Esophagus muscularis mucosa (tissue), 4 donors: ENCODE data around the gene ZNF576. TPM values are rescaled to one million over a fixed set of nuclear protein-coding genes. Genes with fewer than 3 reads are reported as not detected.
A peak's percentile ranks its signal among the peaks of the same experiment; 100 is the strongest.
"Not testable (repeated sequence)": the region's sequence is repeated elsewhere in the genome, so short reads cannot be mapped to it uniquely, and the experiment has no call there.

Experiments
- DNase-seq: peaks from one replicate; pipeline ENCODE4 v3.0.0-alpha.2; 2017; ENCODE audit errors: extremely low spot score
- H3K27ac ChIP-seq, 4 donors: fragments of 200-600 bp; sonication (generic); replicated peaks in 1 of 4; 1 replicate in 3 of 4; 2 replicates in 1 of 4; pipeline ENCODE4 v1.5.1; 2016 to 2019; ENCODE audit warnings: mild to moderate bottlenecking in 1 of 4
- H3K27me3 ChIP-seq, 4 donors: fragments of 200-600 bp; sonication (generic); one replicate each; pipeline versions ENCODE4 v1.5.1 to v1.6.0; 2016 to 2019
- H3K36me3 ChIP-seq, 4 donors: fragments of 200-600 bp; sonication (generic); one replicate each; pipeline ENCODE4 v1.5.1; 2016 to 2019
- H3K4me1 ChIP-seq, 4 donors: fragments of 200-600 bp; sonication (generic); one replicate each; pipeline ENCODE4 v1.5.1; 2016 to 2019
- H3K4me3 ChIP-seq, 4 donors: fragments of 200-600 bp; sonication (generic); 1 replicate in 2 of 4; 2 replicates in 2 of 4; pipeline ENCODE4 v1.5.1; 2016 to 2019; ENCODE audit warnings: mild to moderate bottlenecking in 4 of 4, moderate library complexity in 1 of 4
- H3K9me3 ChIP-seq, 4 donors: fragments of 200-600 bp; sonication (generic); 1 replicate in 3 of 4; 2 replicates in 1 of 4; pipeline ENCODE4 v1.5.1; 2016 to 2019
- CTCF ChIP-seq, 3 experiments: fragments of 200-600 bp in 2 of 3; fragments of 450-650 bp in 1 of 3; sonication (generic) in 2 of 3; IDR thresholded peaks; one replicate each; pipeline ENCODE4 v1.5.1; 2017 to 2019; ENCODE audit warnings: antibody characterized with exemption in 3 of 3, mild to moderate bottlenecking in 2 of 3, moderate library complexity in 1 of 3
- EP300 ChIP-seq: sonication (generic); formaldehyde crosslinking; IDR thresholded peaks from one replicate; pipeline ENCODE4 v1.6.1; 2017; ENCODE audit warnings: antibody characterized with exemption
- POLR2A ChIP-seq: fragments of 450-650 bp; IDR thresholded peaks from one replicate; pipeline ENCODE4 v1.6.1; 2017; ENCODE audit warnings: antibody characterized with exemption, moderate library complexity, mild to moderate bottlenecking, low read depth
- POLR2AphosphoS5 ChIP-seq, 2 donors: sonication (generic); formaldehyde crosslinking; IDR thresholded peaks; one replicate each; pipeline ENCODE4 v1.6.1; 2017; ENCODE audit warnings: antibody characterized with exemption in 2 of 2
- WGBS: methylation state at CpG from one replicate; pipeline ENCODE4 v1.1.5; 2018; 5-methylcytosine and 5-hydroxymethylcytosine counted together
- intact Hi-C: fragments of 100-400 bp; cut with DNase I; formaldehyde crosslinking; loops from one replicate; pipeline ENCODE4 v1.15.1; 2023
- total RNA-seq, 4 donors: library from RNA; depleted of rRNA; stranded (reverse); fragments of >200 nt; gene quantifications; one replicate each; pipeline versions ENCODE4 v1.1.0 to v1.2.1, GENCODE V29; 2016

Gene ZNF576
- total RNA-seq, 4 donors from 2014 or later, result 10.0 to 18.6 (median 16.6) TPM

DNA sequence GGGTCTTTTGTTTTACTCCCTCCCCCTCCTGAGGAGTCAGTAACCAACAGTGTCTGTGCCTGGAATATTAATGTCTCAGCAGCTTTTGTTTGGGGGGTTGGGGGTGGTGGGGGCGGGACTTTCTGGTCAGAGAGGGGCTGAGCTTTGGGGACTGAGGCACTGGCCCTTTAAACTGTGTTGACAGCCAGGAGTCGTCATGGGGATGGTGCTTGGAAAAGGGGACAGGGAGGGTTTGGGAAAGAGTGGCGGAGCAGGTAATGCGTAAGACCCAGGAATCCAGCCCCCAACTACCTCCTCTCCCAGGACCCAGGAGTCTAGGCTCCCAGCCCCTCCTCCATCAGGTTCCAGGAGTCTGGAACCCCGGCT, 38.1 kb downstream of the ZNF576 start:
- intact Hi-C loops, result no loop called here
- Histone ChIP-seq H3K9me3 (no peaks in the 10 kb centered on the region), H3K27me3 (no peaks in the 10 kb centered on the region), H3K4me3 (peak overlapping the region; percentile 32 to 46 (median 42)), H3K36me3 (no peaks in the 10 kb centered on the region), H3K4me1 (peaks cover 6 to 47% (median 33%) of the 10 kb centered on the region in 4 donors), H3K27ac (peak overlapping the region; percentile 68 to 76 (median 72))
- 27% methylated on average over 4 of the region's 5 CpGs for WGBS
- no peak for TF ChIP-seq EP300
- no peak for TF ChIP-seq POLR2AphosphoS5 (IDR thresholded peaks at IDR 0.05)
- no peak for TF ChIP-seq CTCF (IDR thresholded peaks at IDR 0.05)
- no peak for TF ChIP-seq POLR2A
- DNase-seq, result no peak

DNA sequence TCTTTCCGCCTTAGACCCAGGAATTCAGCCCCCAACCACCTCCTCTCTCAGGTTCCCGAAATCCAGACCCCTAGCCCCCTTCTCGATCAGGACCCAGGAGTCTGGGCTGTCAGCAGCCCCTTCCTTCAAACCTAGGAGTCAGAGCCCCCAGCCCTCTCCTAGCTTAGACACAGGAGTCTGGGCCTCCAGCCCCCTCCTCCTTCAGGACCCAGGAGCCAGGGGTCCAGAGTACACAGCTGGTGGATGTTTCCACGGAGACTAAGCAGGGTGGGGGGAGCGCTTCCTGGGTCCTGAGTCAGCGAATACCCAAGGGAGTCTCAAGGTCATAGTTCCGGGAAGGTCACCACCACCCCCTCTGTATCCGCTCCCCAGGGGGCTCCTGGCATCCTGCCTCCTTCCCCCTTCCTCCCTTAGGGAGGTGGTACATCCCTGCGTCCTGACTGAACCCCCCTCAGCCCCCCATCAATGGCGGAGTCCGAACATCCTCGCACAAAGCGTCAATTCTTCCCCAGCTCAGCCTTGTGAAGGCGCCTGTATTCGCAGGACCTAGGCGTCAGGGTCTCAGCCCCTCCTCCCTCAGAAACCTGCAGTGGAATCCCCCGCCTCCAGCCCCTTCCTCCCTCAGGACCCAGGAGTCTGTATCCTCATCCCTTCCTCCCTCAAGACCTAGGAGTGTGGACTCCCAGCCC, 38.6 kb downstream of the ZNF576 start:
- DNase-seq, result no peak
- Histone ChIP-seq H3K4me1 (peaks cover 8 to 49% (median 35%) of the 10 kb centered on the region in 4 donors), H3K27ac (peak overlapping the region; percentile 68 to 76 (median 72)), H3K9me3 (no peaks in the 10 kb centered on the region), H3K27me3 (no peaks in the 10 kb centered on the region), H3K4me3 (peak overlapping the region; percentile 32 to 46 (median 42)), H3K36me3 (no peaks in the 10 kb centered on the region)
- TF ChIP-seq POLR2A (no peak), CTCF (IDR thresholded peaks at IDR 0.05) (no peak), POLR2AphosphoS5 (IDR thresholded peaks at IDR 0.05) (no peak), EP300 (no peak)
- intact Hi-C loops, result no loop called here
- 24% methylated on average over 12 of the region's 17 CpGs for WGBS

- H3K36me3 ChIP-seq, H3K27me3 ChIP-seq, intact Hi-C loops, DNase-seq, H3K9me3 ChIP-seq: not testable (repeated sequence)
- Histone ChIP-seq H3K27ac (peak overlapping the region; percentile 68 to 76 (median 72)), H3K4me3 (peak overlapping the region; percentile 32 to 46 (median 42)), H3K4me1 (peaks cover 13 to 55% (median 41%) of the 10 kb centered on the region in 4 donors)
- WGBS, result 38% methylated on average over 2 of the region's 2 CpGs
Measured at GRCh38 chr19:43635561-43635940, 39.2 kb downstream of the ZNF576 start.

DNA sequence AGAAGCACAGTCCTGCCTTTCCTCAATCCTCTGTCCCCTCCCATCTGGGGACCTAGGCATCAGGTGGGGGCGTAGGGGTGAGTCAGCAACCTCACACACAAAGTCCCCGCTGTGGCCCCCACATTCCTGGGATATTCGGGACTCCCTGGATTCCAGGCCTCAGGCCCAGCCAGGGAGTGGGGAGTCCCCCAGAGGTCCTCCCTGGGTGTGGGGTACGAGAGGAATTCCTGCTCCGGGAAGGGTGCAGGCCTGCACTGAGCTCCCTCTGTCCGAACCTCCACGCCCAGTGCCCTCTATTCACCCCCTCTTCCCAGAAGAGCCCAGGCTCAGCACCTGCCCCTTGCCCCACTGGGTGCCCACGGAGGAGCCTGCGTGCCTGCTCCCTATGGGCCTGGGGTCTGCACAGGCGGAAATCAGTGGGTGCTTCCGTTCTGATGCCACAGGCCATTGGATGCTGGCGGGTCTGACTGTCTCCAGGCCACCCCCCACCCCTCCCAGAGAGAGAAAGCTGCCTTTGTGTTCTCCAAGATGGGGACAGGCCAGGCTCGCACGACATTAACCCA, 39.8 kb downstream of the ZNF576 start:
- H3K9me3 ChIP-seq, result no peaks in the 10 kb centered on the region
- DNase-seq, result no peak
- no peaks in the 10 kb centered on the region for H3K36me3 ChIP-seq
- H3K4me1 ChIP-seq, result peaks cover 13 to 58% (median 43%) of the 10 kb centered on the region in 4 donors
- H3K27me3 ChIP-seq, result no peaks in the 10 kb centered on the region
- no peak for TF ChIP-seq CTCF (IDR thresholded peaks at IDR 0.05)
- TF ChIP-seq POLR2AphosphoS5 (IDR thresholded peaks at IDR 0.05), result peak in 1 of 2 donors; percentile 10
- no peak for TF ChIP-seq EP300
- no peak for TF ChIP-seq POLR2A
- intact Hi-C loops, result no loop called here
- peak overlapping the region in 1 of 4 donors; percentile 14 for H3K4me3 ChIP-seq
- peak overlapping the region; percentile 68 to 76 (median 72) for H3K27ac ChIP-seq
- 70% methylated on average over 12 of the region's 14 CpGs for WGBS

DNA sequence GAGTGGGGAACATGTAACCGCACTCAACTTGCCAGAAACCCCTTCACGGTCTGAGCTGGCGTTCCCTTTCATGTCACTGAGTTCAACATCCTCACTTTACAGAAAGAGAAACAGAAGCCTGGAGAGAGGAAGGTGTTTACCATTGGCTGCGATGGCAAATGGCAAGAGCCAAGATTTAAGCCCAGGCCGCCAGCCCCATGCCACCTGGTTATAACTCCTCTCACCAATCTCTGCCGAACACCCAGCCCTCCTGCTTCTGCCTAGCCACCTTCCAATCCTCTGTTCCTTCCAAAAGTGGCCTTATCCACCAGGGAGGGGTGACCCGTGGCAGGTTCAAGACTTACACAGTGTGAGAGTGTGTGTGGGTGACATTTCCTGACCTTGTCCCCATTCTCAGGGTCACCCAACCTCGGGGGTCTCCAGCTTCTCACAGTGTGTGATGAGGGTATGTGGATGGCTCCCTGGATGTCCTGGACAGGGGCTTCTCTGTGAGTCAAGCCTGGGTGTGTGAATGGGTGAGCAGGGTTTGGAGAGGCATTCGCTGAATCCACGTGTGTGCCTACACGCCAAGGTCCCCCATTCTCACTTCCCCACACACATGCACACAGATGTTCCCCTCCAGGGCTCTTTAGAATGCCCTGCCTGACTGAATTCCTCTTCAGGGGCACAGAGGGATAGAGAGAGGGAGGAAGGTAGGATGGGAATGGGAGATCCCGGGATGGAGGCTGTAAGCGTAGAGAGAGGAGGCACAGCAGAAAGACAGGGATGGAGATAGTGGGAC, 42.0 kb downstream of the ZNF576 start:
- peak overlapping the region; percentile 62 to 81 (median 72) for H3K4me3 ChIP-seq
- no peaks in the 10 kb centered on the region for H3K9me3 ChIP-seq
- intact Hi-C loops, result no loop called here
- DNase-seq, result no peak
- TF ChIP-seq POLR2A (no peak), EP300 (no peak), POLR2AphosphoS5 (IDR thresholded peaks at IDR 0.05) (no peak), CTCF (IDR thresholded peaks at IDR 0.05) (no peak)
- H3K27ac ChIP-seq, result peak overlapping the region; percentile 62 to 81 (median 76)
- H3K4me1 ChIP-seq, result peaks cover 13 to 58% (median 43%) of the 10 kb centered on the region in 4 donors
- no peaks in the 10 kb centered on the region for H3K36me3 ChIP-seq
- H3K27me3 ChIP-seq, result no peaks in the 10 kb centered on the region
- WGBS, result 83% methylated on average over 12 of the region's 13 CpGs
